Nephron (organoid): ENCODE measurements around the gene ACOXL.

Source experiments
- H3K27ac Mint-ChIP-seq, 3 experiments: 2 replicates each; pipeline ENCODE4 v1.8.0; 2020; ENCODE audit warnings: mixed read lengths in 3 of 3, mild to moderate bottlenecking in 2 of 3, moderate library complexity in 1 of 3
- H3K27me3 Mint-ChIP-seq: 2 replicates; pipeline ENCODE4 v1.8.0; 2021; ENCODE audit warnings: low read depth, mild to moderate bottlenecking, moderate library complexity, mixed read lengths
- H3K36me3 Mint-ChIP-seq: 2 replicates; pipeline ENCODE4 v1.8.0; 2020; ENCODE audit warnings: low read depth, mixed read lengths
- H3K4me1 Mint-ChIP-seq: 2 replicates; pipeline ENCODE4 v1.8.0; 2020; ENCODE audit warnings: mixed read lengths
- H3K4me3 Mint-ChIP-seq, 3 experiments: 2 replicates each; pipeline ENCODE4 v1.8.0; 2020; ENCODE audit warnings: mild to moderate bottlenecking in 3 of 3, mixed read lengths in 3 of 3, moderate library complexity in 2 of 3
- H3K9me3 Mint-ChIP-seq: 2 replicates; pipeline ENCODE4 v1.8.0; 2020; ENCODE audit warnings: mixed read lengths
- TF ChIP-seq, protein P1 (sequence below), 3 experiments: fragments of 200-600 bp; sonication (generic); IDR thresholded peaks; one replicate each; pipeline ENCODE4 v1.5.0; 2021; ENCODE audit warnings: antibody characterized with exemption in 3 of 3; ENCODE audit not compliant: unreplicated experiment in 3 of 3

Gene ACOXL

DNA sequence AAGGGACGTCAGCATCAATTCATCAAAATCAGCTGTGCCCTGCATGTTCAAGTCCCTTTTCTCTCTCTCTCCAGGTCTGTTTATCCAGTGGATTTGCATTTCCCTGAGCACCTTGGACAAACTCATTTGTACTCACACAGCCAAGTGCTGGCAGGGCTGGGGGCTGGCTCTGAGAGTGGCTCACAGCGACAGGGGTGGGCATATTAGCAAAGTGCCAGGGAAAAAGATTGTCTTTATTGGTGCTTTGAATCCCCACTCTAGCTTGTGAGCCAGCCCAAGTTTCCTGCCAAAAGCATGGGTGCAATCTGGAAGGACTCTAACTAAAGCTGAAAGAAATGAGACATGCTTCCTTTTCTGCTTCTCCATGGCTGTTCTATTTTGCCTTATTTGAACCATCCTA, 56.6 kb downstream of the ACOXL start:
- Mint-ChIP-seq H3K4me3 (no peak overlapping the region), H3K27me3 (peaks cover 32% of the 10 kb centered on the region), H3K9me3 (peaks cover 3% of the 10 kb centered on the region), H3K27ac (no peak overlapping the region), H3K36me3 (no peaks in the 10 kb centered on the region), H3K4me1 (no peaks in the 10 kb centered on the region)
- TF ChIP-seq, protein P1, sequence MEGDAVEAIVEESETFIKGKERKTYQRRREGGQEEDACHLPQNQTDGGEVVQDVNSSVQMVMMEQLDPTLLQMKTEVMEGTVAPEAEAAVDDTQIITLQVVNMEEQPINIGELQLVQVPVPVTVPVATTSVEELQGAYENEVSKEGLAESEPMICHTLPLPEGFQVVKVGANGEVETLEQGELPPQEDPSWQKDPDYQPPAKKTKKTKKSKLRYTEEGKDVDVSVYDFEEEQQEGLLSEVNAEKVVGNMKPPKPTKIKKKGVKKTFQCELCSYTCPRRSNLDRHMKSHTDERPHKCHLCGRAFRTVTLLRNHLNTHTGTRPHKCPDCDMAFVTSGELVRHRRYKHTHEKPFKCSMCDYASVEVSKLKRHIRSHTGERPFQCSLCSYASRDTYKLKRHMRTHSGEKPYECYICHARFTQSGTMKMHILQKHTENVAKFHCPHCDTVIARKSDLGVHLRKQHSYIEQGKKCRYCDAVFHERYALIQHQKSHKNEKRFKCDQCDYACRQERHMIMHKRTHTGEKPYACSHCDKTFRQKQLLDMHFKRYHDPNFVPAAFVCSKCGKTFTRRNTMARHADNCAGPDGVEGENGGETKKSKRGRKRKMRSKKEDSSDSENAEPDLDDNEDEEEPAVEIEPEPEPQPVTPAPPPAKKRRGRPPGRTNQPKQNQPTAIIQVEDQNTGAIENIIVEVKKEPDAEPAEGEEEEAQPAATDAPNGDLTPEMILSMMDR (IDR thresholded peaks at IDR 0.05; ENCODE audit: unreplicated experiment in 3 of 3) = no peak

DNA sequence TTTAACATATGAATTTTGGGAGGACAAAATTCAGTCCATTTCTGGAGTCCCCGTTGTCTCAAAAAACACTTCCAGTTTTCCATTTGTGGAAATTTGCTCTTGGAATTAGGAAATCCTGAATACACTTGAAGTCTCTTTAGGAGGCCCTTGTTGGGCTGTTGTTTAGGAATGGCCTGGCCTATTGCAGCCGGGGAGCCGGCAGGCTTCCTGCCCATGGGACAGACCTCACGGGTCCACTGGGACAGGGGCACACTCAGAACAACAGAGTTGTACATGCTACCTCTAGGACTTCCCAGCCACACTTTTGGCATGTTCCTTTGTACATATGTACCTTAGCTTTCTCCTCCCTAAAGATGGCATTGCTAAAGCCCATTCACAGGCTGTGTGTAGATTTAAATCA, 57.3 kb downstream of the ACOXL start:
- H3K27ac Mint-ChIP-seq = no peak overlapping the region
- H3K4me3 Mint-ChIP-seq = no peak overlapping the region
- no peaks in the 10 kb centered on the region for H3K36me3 Mint-ChIP-seq
- H3K9me3 Mint-ChIP-seq = peaks cover 3% of the 10 kb centered on the region
- no peaks in the 10 kb centered on the region for H3K4me1 Mint-ChIP-seq
- H3K27me3 Mint-ChIP-seq = peaks cover 34% of the 10 kb centered on the region
- TF ChIP-seq, protein P1 (IDR thresholded peaks at IDR 0.05; ENCODE audit: unreplicated experiment in 3 of 3) = no peak

DNA sequence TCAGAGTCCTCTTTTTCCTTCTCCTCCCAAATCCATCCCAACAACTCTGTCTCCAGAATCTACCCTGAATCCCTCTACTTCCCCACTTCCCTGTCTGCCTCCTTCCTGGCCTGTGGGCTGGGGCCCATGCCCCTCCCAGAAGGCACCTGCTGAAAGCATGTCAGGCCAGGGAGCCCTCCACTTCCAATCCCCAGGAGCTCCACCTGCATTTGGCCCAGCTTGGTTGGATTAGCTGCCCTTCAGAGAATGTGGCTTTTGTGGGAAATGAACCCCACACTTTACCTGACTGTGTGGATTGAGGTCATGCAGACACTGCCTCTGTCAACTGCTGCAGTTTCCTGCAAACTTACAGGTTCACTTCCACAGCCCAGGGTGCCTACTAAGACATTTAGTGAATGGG, 58.5 kb downstream of the ACOXL start:
- Mint-ChIP-seq H3K27ac (no peak overlapping the region), H3K27me3 (peaks cover 38% of the 10 kb centered on the region), H3K4me3 (no peak overlapping the region), H3K4me1 (peaks cover 2% of the 10 kb centered on the region), H3K9me3 (peaks cover 3% of the 10 kb centered on the region), H3K36me3 (no peaks in the 10 kb centered on the region)
- TF ChIP-seq, protein P1 (IDR thresholded peaks at IDR 0.05; ENCODE audit: unreplicated experiment in 3 of 3) = no peak

DNA sequence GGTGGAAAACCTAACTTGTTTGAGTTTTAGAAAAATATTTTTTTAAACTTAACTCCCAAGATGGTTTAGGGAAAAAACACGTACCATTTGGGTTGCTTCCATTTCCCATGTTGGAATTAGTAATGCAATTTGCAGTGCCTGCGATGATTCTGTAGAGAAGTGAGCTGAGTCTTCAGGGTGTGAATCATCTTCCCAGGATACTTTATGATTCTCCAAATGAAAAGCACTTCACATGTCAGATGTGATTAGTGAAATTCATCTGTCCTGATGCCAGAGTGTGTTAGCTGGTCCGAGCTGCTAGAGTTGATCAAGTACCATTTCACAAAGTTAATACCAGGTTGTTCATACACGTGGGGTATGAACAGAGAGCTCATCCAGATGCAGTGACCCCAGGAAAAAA, 59.1 kb downstream of the ACOXL start:
- Mint-ChIP-seq H3K4me1 (peaks cover 7% of the 10 kb centered on the region), H3K9me3 (peaks cover 3% of the 10 kb centered on the region), H3K27me3 (peaks cover 36% of the 10 kb centered on the region), H3K27ac (no peak overlapping the region), H3K4me3 (no peak overlapping the region), H3K36me3 (no peaks in the 10 kb centered on the region)
- TF ChIP-seq, protein P1 (IDR thresholded peaks at IDR 0.05; ENCODE audit: unreplicated experiment in 3 of 3) = no peak

DNA sequence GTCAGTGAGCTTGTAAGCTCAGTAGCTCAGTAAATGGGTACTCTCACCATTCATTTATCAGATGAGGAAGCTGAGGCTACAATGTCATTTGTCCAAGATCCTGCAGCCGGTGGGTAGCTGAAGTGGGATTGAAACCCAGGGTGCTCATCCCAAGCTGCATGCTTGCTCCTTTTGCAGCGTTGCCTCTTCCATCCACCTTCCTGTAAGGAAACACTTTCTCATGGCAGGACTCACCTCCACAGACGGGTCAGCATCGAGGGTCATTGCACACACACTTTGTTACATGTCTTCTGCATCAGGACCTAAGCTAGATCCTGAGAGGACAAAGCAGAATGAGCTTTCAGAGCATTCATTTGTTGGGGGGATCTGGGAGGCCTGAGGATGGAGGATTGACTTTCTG, 60.7 kb downstream of the ACOXL start:
- peaks cover 21% of the 10 kb centered on the region for H3K4me1 Mint-ChIP-seq
- peaks cover 34% of the 10 kb centered on the region for H3K27me3 Mint-ChIP-seq
- H3K27ac Mint-ChIP-seq = no peak overlapping the region
- no peak overlapping the region for H3K4me3 Mint-ChIP-seq
- H3K36me3 Mint-ChIP-seq = no peaks in the 10 kb centered on the region
- no peaks in the 10 kb centered on the region for H3K9me3 Mint-ChIP-seq
- TF ChIP-seq, protein P1 (IDR thresholded peaks at IDR 0.05; ENCODE audit: unreplicated experiment in 3 of 3) = no peak

DNA sequence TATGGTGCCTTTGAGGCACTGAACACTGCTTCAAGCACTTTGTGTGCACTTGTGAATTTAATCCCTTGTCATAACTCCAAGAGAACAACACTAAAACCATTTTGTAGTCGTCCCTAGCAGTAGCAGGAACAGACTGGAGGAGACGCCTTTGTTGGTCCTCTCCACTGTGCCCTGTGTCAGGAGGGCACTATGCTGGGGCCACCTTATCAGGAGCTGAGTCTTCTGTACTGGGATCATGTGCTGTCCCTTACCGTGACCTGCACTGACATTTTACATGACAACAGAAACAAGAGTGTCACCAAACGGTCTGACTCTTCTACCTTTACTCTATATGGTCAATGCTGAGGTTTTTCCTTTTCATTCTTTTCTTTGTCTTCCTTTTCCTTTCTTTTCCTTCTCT, 62.0 kb downstream of the ACOXL start:
- H3K36me3 Mint-ChIP-seq = no peaks in the 10 kb centered on the region
- no peak overlapping the region for H3K27ac Mint-ChIP-seq
- H3K4me3 Mint-ChIP-seq = no peak overlapping the region
- H3K9me3 Mint-ChIP-seq = no peaks in the 10 kb centered on the region
- H3K27me3 Mint-ChIP-seq = peaks cover 37% of the 10 kb centered on the region
- H3K4me1 Mint-ChIP-seq = peaks cover 28% of the 10 kb centered on the region
- TF ChIP-seq, protein P1 (IDR thresholded peaks at IDR 0.05; ENCODE audit: unreplicated experiment in 3 of 3) = no peak
